ENCODE measurements around the gene CHRD.

The CHRD gene

GRCh38 chr3:184346480-184347190 is 33.2 kb upstream of the CHRD start:
- DNase-seq (ENCODE audit: low read depth), result no peak

DNA sequence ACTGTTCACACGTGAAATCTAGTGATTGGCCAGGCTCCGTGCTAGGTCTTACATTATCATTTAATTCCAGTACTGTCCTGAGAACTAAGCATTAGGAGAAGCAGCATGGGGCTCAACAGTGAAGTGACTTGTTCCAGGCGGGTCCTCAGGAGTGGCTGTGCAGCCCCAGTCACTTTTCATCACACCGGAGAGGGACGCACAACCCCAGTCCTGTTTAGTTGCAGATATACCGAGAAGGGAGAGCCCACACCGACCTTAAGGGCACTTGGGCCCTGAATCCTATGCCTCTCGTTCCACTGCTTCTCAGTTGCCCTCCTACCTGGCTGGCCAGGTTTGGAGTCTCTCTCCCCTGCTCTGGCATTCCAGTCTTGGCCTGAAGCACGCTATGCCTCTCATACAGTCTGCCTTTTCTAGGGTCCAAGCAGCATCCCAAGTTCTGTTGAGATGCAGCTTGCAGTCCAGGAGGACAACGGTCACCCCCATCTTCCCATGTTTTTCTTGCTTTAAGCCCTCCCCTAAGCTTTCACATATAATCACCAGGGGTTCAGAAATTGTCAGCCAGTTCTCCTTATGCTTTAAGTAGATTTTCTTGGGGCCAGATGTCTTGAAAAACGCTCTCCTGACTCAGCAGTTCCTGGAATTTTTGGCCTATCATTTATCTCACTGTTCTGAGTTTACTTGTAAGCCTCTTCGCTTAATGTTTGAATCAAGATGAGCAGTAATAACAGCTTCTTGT is 32.4 kb upstream of the CHRD start:
- DNase-seq (ENCODE audit: low read depth), result no peak

GRCh38 chr3:184348057-184348382 is 31.8 kb upstream of the CHRD start:
- no peak for DNase-seq (ENCODE audit: low read depth)

DNA sequence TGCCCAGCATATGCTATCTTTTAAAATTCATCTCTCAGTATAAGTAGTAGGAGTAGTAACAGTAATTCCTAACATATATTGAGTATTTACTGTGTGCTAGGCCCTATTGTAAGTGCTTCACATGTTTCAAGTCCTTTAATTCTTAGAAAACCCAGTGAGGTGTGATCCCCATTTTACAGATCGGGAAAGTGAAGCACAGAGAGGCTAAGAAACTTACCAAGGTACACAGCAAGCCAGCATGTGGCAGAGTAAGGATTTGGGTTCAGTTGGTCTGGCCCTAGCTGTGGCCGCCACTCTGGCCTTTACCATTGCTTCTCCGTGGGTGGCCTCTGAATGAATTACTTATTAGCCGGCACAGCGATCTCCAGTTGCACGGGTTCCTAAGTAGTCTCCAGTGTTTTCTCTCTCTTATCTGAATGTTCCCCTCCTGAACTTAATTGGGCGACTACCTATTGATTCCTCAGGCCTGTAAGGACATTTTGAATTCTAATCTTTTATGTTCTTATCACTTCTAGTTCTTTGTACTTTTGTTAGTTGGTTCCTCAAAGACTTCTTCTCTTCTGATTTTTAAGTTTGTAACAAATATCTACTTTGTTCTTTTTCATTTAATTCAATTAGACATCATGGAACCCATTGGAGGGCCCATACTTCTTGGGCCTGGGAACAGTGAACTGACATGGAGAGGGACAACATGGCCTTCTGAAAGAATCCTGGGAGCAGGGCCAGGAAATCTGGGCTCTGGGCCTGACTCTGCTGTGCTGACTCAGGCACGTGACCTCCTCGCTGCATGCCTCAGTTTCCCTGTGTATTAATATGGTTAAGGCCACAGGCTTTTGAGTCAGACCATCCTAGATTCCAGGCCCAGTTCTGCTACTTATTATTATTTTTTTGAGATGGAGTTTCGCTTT is 30.0 kb upstream of the CHRD start:
- no peak for DNase-seq (ENCODE audit: low read depth)

DNA sequence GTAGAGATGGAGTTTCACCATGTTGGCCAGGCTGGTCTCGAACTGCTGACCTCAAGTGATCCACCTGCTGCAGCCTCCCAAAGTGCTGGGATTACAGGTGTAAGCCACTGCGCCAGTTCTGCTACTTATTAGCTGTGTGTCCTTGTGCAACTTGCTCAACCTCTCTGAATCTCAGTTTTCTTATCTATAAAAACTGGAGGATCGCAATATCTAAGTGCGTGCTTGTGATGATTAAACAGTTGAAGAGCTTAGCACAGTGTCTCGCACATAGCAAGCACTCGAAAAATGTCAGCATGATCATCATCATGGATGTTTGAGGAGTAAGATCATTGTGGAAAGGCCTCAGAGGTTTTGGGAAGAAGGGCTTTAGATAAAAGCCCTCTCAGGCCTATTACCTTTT is 29.2 kb upstream of the CHRD start:
- DNase-seq (ENCODE audit: low read depth), result no peak

DNA sequence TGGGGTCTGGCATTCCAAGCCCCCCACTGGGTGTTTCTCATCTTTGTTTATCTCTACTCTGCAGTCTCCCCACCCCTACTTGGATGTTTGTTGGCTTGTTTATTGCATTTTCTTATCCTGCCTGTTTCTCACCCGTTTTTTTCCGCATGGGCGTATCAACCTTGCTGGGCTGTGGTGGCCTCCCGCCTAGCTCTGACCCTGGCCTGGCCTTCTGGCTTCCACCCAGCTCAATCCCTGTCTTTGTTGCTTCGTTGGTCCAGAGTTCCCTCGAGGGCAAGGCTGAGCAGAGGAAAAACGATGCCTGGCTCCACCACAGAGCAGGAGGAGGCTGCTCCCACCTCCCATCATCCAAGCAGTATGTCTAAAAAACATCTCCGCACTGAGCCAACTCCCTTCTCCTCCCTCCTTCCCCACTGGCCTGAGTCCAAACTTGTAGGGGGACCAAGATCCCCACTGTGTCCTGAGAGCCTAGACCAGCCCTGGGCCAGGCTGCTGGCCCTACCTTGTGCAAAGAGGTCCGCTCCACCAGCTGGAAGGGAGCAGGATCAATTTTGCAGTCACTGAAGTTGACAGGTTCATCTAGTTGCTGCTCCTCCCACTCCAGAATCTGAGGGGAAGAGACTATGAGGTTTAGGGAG is 28.2 kb upstream of the CHRD start:
- DNase-seq (ENCODE audit: low read depth), result no peak

DNA sequence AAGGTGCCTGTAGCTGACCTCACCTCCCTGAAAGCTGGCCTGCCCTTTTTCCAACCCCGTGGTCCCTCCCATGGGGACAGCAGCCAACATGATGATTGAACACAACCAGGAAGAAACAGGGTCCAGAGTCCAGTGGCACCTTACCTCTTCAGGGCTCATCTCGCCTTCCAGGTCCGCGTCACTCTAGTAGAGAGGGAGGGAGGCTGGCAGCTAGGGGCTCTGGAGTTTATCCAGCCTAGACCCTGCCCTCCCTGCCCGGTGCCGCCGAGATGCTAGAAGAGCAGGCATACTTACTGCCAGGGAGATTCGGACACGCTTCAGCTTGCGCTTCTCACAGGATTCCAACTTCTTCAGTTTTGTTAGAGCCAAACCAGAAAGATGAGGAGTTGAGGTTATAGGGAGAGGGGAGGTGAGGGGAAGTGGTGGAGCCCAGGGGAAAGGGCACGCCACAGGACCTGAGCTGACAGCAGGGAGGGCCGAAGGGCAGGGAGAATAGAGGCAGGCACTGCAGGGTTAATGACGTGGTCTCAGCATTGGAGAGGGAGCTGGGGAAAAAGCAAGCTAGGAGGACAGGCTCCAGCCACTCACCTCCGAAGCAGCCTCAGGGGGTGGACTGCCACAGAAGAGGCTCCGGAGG is 27.6 kb upstream of the CHRD start:
- no peak for DNase-seq (ENCODE audit: low read depth)

- DNase-seq (ENCODE audit: low read depth), result no peak
Observed at GRCh38 chr3:184352897-184353545, 26.8 kb upstream of the CHRD start.

GRCh38 chr3:184353546-184353941 is 26.3 kb upstream of the CHRD start:
- DNase-seq (ENCODE audit: low read depth), result no peak

- DNase-seq (ENCODE audit: low read depth), result peak; percentile 18
Observed at GRCh38 chr3:184354121-184354728, 25.6 kb upstream of the CHRD start.

DNA sequence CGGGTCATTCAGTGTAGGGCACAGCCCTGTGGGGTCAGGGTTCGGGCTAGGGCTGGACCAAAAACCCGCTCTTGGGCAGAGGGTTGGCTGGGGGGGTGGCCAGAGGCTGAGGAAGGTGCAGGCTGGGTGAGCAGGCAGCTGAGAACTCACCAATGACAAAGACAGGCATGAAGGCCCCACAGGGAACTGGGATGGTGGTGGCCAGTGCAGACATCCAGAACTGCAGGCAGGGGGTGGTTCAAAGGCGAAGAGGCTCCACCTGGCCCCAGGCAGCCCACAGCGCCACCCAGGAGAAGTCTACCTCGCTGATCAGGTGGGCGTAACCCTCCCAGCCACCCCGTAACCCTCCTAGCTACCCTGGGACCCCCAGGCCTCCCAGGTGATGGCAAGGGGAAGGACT is 25.1 kb upstream of the CHRD start:
- no peak for DNase-seq (ENCODE audit: low read depth)

GRCh38 chr3:184355261-184356040 is 24.4 kb upstream of the CHRD start:
- no peak for DNase-seq (ENCODE audit: low read depth)

DNA sequence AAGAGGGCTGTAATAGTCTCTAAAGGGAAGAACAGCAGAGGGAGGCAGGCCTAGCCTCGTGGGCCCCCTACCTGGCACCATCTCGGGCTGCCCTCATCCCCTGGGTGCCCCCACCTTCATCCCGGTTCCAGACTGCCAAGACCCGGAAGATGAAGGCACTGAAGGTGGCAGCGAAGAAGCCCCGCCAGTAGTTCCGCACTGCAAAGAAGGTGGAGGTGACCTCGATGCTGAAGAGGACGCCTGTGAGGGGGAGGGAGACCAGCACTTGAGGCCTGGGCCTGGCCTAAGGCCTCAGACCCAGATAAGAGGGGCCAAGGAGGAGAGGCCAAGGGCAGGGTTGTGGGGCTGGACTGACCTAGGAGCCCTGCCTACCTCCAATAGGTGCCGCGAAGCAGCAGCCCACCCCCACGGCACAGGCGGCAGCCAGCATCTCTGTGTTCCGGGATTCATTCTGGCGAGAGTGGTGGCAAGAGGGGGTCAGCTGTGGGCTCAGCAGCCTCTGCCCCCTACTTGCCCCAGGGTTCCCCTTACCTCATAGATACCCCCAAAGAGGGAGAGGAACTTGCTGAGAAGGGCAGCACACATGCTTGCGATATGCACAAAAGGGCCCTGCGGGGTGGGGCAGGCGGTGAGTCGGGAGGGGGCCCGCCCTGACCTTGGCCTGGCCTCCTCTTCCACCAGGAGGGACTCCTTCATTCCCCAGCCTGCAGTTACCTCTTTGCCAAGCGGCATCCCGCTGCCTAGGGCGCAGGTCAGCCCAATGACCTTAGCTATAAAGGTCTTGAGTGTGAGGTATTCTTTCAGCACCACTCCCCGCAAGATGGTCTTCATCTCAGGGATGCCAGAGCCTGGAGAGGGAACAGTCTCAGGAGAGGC is 22.4 kb upstream of the CHRD start:
- no peak for DNase-seq (ENCODE audit: low read depth)

GRCh38 chr3:184358124-184358767 is 21.6 kb upstream of the CHRD start:
- no peak for DNase-seq (ENCODE audit: low read depth)

DNA sequence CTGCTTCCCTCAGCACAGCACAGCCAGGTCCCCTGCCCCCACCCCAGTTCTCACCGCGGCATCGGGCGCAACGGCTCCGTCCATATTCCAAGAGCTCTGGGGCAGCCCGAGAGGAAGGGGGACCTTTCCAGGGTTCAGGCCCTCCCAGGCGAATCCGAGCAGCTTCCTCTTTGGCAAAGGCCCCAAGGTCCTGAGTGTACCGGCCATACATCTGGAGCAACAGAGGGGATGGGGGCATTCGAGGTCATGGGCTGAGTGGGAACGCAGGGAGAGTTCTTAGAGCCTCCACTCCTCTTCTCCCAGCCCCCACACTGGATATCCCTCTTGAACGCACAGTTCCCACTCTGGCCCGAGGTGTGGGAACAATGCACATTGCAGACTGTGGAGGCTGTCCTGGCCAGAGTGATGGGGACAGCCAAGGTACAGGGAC is 20.9 kb upstream of the CHRD start:
- no peak for DNase-seq (ENCODE audit: low read depth)

GRCh38 chr3:184359610-184360009 is 20.2 kb upstream of the CHRD start:
- DNase-seq (ENCODE audit: low read depth), result no peak

- DNase-seq (ENCODE audit: low read depth), result no peak
Observed at GRCh38 chr3:184360070-184360928, 19.6 kb upstream of the CHRD start.

Measured in T-helper 22 cell (primary cell).